H1 (cell line): ENCODE data around the gene CELF2. TPM values are rescaled to one million over a fixed set of nuclear protein-coding genes. Genes with fewer than 3 reads are reported as not detected.
A peak's percentile ranks its signal among the peaks of the same experiment; 100 is the strongest.

Experiments used
- CTCF ChIA-PET: fragments of 300-600 bp; sonication (Branson Sonifier 250); formaldehyde crosslinking; loops from one replicate; lab custom pipeline; 2021; ENCODE audit not compliant: partially characterized antibody; lab: Charles Lee
- POLR2A ChIA-PET: fragments of 300-600 bp; sonication (Branson Sonifier 250); formaldehyde crosslinking; loops from one replicate; lab custom pipeline; 2021; ENCODE audit warnings: inconsistent platforms; ENCODE audit not compliant: partially characterized antibody; lab: Charles Lee
- DNase-seq, 2 experiments: peaks; one replicate each; pipeline versions ENCODE4 v3.0.0 to v3.0.0-alpha.2; 2010 to 2022; ENCODE audit warnings: low spot score in 2 of 2, low read depth in 1 of 2, mixed read lengths in 1 of 2
- FAIRE-seq: peaks from 2 replicates; lab custom pipeline; 2011; peaks lifted over from hg19 to GRCh38; lab: Jason Lieb, UNC
- H2AFZ ChIP-seq: 2 replicates; pipeline ENCODE4 v1.8.1; 2012; ENCODE audit warnings: low read length, inconsistent platforms
- H2AK5ac ChIP-seq: 2 replicates; pipeline ENCODE4 v1.6.1; 2013; ENCODE audit warnings: low read depth, low read length
- H2BK120ac ChIP-seq: replicated peaks from 2 replicates; pipeline ENCODE3; 2013; ENCODE audit warnings: low read depth, low read length, inconsistent platforms
- H2BK12ac ChIP-seq: 2 replicates; pipeline ENCODE4 v1.6.1; 2013; ENCODE audit warnings: low read depth, low read length
- H2BK15ac ChIP-seq: 2 replicates; pipeline ENCODE4 v1.6.1; 2013; ENCODE audit warnings: low read length
- H2BK20ac ChIP-seq: 2 replicates; pipeline ENCODE4 v1.6.1; 2013; ENCODE audit warnings: low read length
- H2BK5ac ChIP-seq: 2 replicates; pipeline ENCODE4 v1.6.1; 2013; ENCODE audit warnings: low read depth, low read length
- H3K14ac ChIP-seq: 2 replicates; pipeline ENCODE4 v1.6.1; 2013; ENCODE audit warnings: inconsistent platforms; ENCODE audit not compliant: insufficient read length
- H3K18ac ChIP-seq: 2 replicates; pipeline ENCODE4 v1.6.1; 2013; ENCODE audit warnings: low read length; ENCODE audit errors: extremely low read depth
- H3K23ac ChIP-seq: 2 replicates; pipeline ENCODE4 v1.6.1; 2013; ENCODE audit warnings: inconsistent platforms; ENCODE audit not compliant: insufficient read length
- H3K23me2 ChIP-seq: 2 replicates; pipeline ENCODE4 v1.6.1; 2013; ENCODE audit warnings: low read depth, low read length
- H3K27ac ChIP-seq: 2 replicates; pipeline ENCODE4 v1.6.1; 2011; ENCODE audit warnings: low read depth, low read length, inconsistent platforms
- H3K27me3 ChIP-seq, 4 experiments: replicated peaks in 1 of 4; 1 replicate in 1 of 4; 2 replicates in 3 of 4; pipeline versions ENCODE4 v1.6.1 to v1.8.1; 2011 to 2013; ENCODE audit warnings: low read length in 3 of 4, mild to moderate bottlenecking in 3 of 4, inconsistent platforms in 2 of 4, mixed read lengths in 2 of 4, moderate library complexity in 1 of 4; ENCODE audit not compliant: control insufficient read depth in 3 of 4, insufficient read depth in 3 of 4; ENCODE audit errors: extremely low read depth in 1 of 4
- H3K36me3 ChIP-seq, 4 experiments: 2 replicates each; pipeline versions ENCODE4 v1.6.1 to v1.8.1; 2011 to 2013; ENCODE audit warnings: mild to moderate bottlenecking in 4 of 4, low read length in 3 of 4, moderate library complexity in 2 of 4, control low read depth in 1 of 4, inconsistent platforms in 1 of 4; ENCODE audit not compliant: insufficient read depth in 4 of 4, control insufficient read depth in 2 of 4
- H3K4ac ChIP-seq: replicated peaks from 2 replicates; pipeline ENCODE3; 2013; ENCODE audit warnings: low read length, low read depth, mixed read lengths, inconsistent platforms; ENCODE audit not compliant: insufficient read length
- H3K4me1 ChIP-seq, 4 experiments: replicated peaks in 1 of 4; 1 replicate in 1 of 4; 2 replicates in 3 of 4; pipeline versions ENCODE4 v1.6.1 to v1.8.1; 2011 to 2013; ENCODE audit warnings: low read length in 3 of 4, inconsistent platforms in 2 of 4, mixed read lengths in 1 of 4; ENCODE audit not compliant: insufficient read depth in 4 of 4, control insufficient read depth in 3 of 4
- H3K4me2 ChIP-seq, 2 experiments: 2 replicates each; pipeline versions ENCODE4 v1.6.1 to v1.8.1; 2011 to 2013; ENCODE audit warnings: low read depth in 2 of 2, low read length in 2 of 2, control low read depth in 1 of 2, inconsistent platforms in 1 of 2, mild to moderate bottlenecking in 1 of 2; ENCODE audit not compliant: insufficient read depth in 1 of 2
- H3K4me3 ChIP-seq, 4 experiments: fragments of 200-600, 300-600 bp in 1 of 4; sonication (generic), shearing (Covaris generic), sonication (Bioruptor Twin) in 1 of 4; 2 replicates each; pipeline versions ENCODE4 v1.5.1 to v1.8.1; 2011 to 2016; ENCODE audit warnings: low read length in 4 of 4, low read depth in 3 of 4, control low read depth in 2 of 4, inconsistent platforms in 2 of 4, mild to moderate bottlenecking in 2 of 4, mixed read lengths in 1 of 4, moderate library complexity in 1 of 4; ENCODE audit not compliant: insufficient read depth in 2 of 4; ENCODE audit errors: extremely low read depth in 1 of 4
- H3K56ac ChIP-seq: replicated peaks from 2 replicates; pipeline ENCODE3; 2013; ENCODE audit warnings: low read depth, mild to moderate bottlenecking, mixed read lengths, low read length, inconsistent platforms; ENCODE audit not compliant: insufficient read length
- H3K79me1 ChIP-seq: 2 replicates; pipeline ENCODE4 v1.6.1; 2013; ENCODE audit warnings: low read depth, low read length, control low read depth
- H3K79me2 ChIP-seq, 2 experiments: 2 replicates each; pipeline versions ENCODE4 v1.6.1 to v1.8.1; 2012 to 2013; ENCODE audit warnings: low read length in 2 of 2, mild to moderate bottlenecking in 2 of 2, inconsistent platforms in 1 of 2; ENCODE audit not compliant: insufficient read depth in 2 of 2, control insufficient read depth in 1 of 2
- H3K9ac ChIP-seq, 4 experiments: replicated peaks in 1 of 4; 1 replicate in 1 of 4; 2 replicates in 3 of 4; pipeline versions ENCODE4 v1.6.1 to v1.8.1; 2011 to 2013; ENCODE audit warnings: low read depth in 3 of 4, low read length in 3 of 4, control low read depth in 2 of 4, mild to moderate bottlenecking in 2 of 4, moderate library complexity in 2 of 4, inconsistent platforms in 1 of 4; ENCODE audit errors: extremely low read depth in 1 of 4
- H3K9me3 ChIP-seq, 2 experiments: 2 replicates each; pipeline versions ENCODE4 v1.6.1 to v1.8.1; 2012 to 2013; ENCODE audit warnings: mild to moderate bottlenecking in 2 of 2, moderate library complexity in 2 of 2, control low read depth in 1 of 2, inconsistent platforms in 1 of 2, low read depth in 1 of 2, low read length in 1 of 2, mixed read lengths in 1 of 2; ENCODE audit not compliant: insufficient read depth in 2 of 2
- H4K20me1 ChIP-seq, 2 experiments: replicated peaks in 1 of 2; 2 replicates each; pipeline versions ENCODE3 to v1.8.1; 2011 to 2013; ENCODE audit warnings: inconsistent platforms in 2 of 2, low read length in 2 of 2, mild to moderate bottlenecking in 1 of 2; ENCODE audit not compliant: insufficient read depth in 2 of 2, control insufficient read depth in 1 of 2
- H4K5ac ChIP-seq: 2 replicates; pipeline ENCODE4 v1.6.1; 2013; ENCODE audit warnings: low read length, low read depth, mixed read lengths, inconsistent platforms; ENCODE audit not compliant: insufficient read length
- H4K8ac ChIP-seq: 2 replicates; pipeline ENCODE4 v1.8.0; 2013; ENCODE audit warnings: mild to moderate bottlenecking, moderate library complexity, low read length, inconsistent platforms; ENCODE audit not compliant: insufficient read depth; ENCODE audit errors: extremely low read depth
- H4K91ac ChIP-seq: replicated peaks from 2 replicates; pipeline ENCODE3; 2013; ENCODE audit warnings: low read length, mixed read lengths, inconsistent platforms; ENCODE audit not compliant: insufficient read length
- CTCF ChIP-seq, 3 experiments: IDR thresholded peaks; 1 replicate in 2 of 3; 2 replicates in 1 of 3; pipeline versions ENCODE4 v1.5.1 to v1.6.1; 2011; ENCODE audit warnings: low read length in 3 of 3, mild to moderate bottlenecking in 3 of 3, inconsistent platforms in 2 of 3, low read depth in 1 of 3, moderate library complexity in 1 of 3; ENCODE audit not compliant: insufficient read depth in 1 of 3; ENCODE audit errors: control extremely low read depth in 1 of 3
- FOSL1 ChIP-seq: IDR thresholded peaks from 2 replicates; pipeline ENCODE4 v1.6.1; 2011; ENCODE audit warnings: mild to moderate bottlenecking, low read depth, low read length, moderate library complexity; ENCODE audit not compliant: insufficient read depth
- HDAC2 ChIP-seq, 2 experiments: fragments of 300-600 bp in 1 of 2; sonication (generic) in 1 of 2; IDR thresholded peaks; 2 replicates each; pipeline ENCODE4 v1.6.1; 2011 to 2012; ENCODE audit warnings: low read depth in 2 of 2, low read length in 2 of 2, mild to moderate bottlenecking in 2 of 2, moderate library complexity in 2 of 2, borderline replicate concordance in 1 of 2, inconsistent platforms in 1 of 2
- KDM1A ChIP-seq: fragments of 200-600, 300-600 bp; sonication (generic); IDR thresholded peaks from 2 replicates; pipeline ENCODE4 v1.7.1; 2016; ENCODE audit warnings: mild to moderate bottlenecking, low read length, borderline replicate concordance
- KDM5A ChIP-seq: fragments of 200-600 bp; IDR thresholded peaks from 2 replicates; pipeline ENCODE4 v1.7.1; 2012; ENCODE audit warnings: mild to moderate bottlenecking, low read length, inconsistent platforms, mixed read lengths
- SIX5 ChIP-seq: IDR thresholded peaks from 2 replicates; pipeline ENCODE4 v1.6.1; 2011; ENCODE audit warnings: mild to moderate bottlenecking, low read depth, low read length
- SP2 ChIP-seq: IDR thresholded peaks from 2 replicates; pipeline ENCODE4 v1.6.1; 2012; ENCODE audit warnings: mild to moderate bottlenecking, low read length, inconsistent platforms
- SRF ChIP-seq: IDR thresholded peaks from 2 replicates; pipeline ENCODE4 v1.6.1; 2011; ENCODE audit warnings: mild to moderate bottlenecking, low read depth, low read length, moderate library complexity
- WGBS, 2 experiments: shearing (Covaris generic) in 1 of 2; methylation state at CpG; one replicate each; pipeline versions ENCODE4 v1.1.6 to v1.1.7; 2013 to 2015; ENCODE audit warnings: low lambda C conversion rate in 2 of 2, mixed read lengths in 2 of 2, inconsistent platforms in 1 of 2, low coverage in 1 of 2, missing lambda C conversion rate in 1 of 2; ENCODE audit not compliant: insufficient replicate concordance in 2 of 2, insufficient coverage in 1 of 2, insufficient read length in 1 of 2; ENCODE audit errors: extremely low coverage in 1 of 2, missing lambda C conversion rate in 1 of 2; 5-methylcytosine and 5-hydroxymethylcytosine counted together
- polyA plus RNA-seq, 7 experiments: library from polyadenylated mRNA; depleted of rRNA in 3 of 7; stranded (reverse) in 5 of 7; unstranded in 2 of 7; fragments of >200 nt in 5 of 7; fragments of 200-250 nt in 2 of 7; gene quantifications; 1 replicate in 5 of 7; 2 replicates in 1 of 7; 4 replicates in 1 of 7; pipeline versions ENCODE4 v1.2.1 to v1.2.3, GENCODE V29; 2011 to 2013; ENCODE audit warnings: missing spikeins in 2 of 7, mixed read lengths in 2 of 7
- total RNA-seq: library from RNA; stranded (reverse); fragmentation: NEBNext Ultra II Directional; extraction: Animal tissue kit (Norgen Biotek cat#: 25700); gene quantifications from 2 replicates; pipeline ENCODE4 v1.2.1, GENCODE V29; 2021

Gene CELF2
- total and polyA plus RNA-seq, 2 of the 8 experiments (the other 6 are each of a cell fraction or from before 2014, with no cell fraction given), result 18.3 to 22.7 TPM

- H3K27ac ChIP-seq, result no peak overlapping the region
- no peaks in the 10 kb centered on the region for H3K9me3 ChIP-seq
- H2BK5ac ChIP-seq, result no peak overlapping the region
- H3K9ac ChIP-seq, result no peak overlapping the region
- H3K79me2 ChIP-seq, result no peaks in the 10 kb centered on the region
- no peak for FAIRE-seq
- no peak overlapping the region for H2AFZ ChIP-seq
- TF ChIP-seq SRF (no peak), KDM1A (no peak), SP2 (no peak), CTCF (IDR thresholded peaks at IDR 0.05; ENCODE audit: control extremely low read depth in 1 of 3, insufficient read depth in 1 of 3, low read depth in 1 of 3, low read length in 3 of 3) (no peak), KDM5A (no peak), FOSL1 (no peak), SIX5 (no peak), HDAC2 (IDR thresholded peaks at IDR 0.05; ENCODE audit: borderline replicate concordance in 1 of 2, low read depth in 2 of 2, low read length in 2 of 2) (no peak)
- 0 out of 2 replicates have a peak, but pooled peaks cover 3% of the 10 kb centered on the region for H3K79me1 ChIP-seq
- no peak overlapping the region for H3K4me3 ChIP-seq
- H2BK12ac ChIP-seq, result no peak overlapping the region
- WGBS, 2 experiments, result 91% methylated on average over 13 of the region's 13 CpGs; no CpG with 5 or more reads in 1 of the 2 experiments
- no peaks in the 10 kb centered on the region for H4K20me1 ChIP-seq
- H3K23me2 ChIP-seq, result no peaks in the 10 kb centered on the region; the same call in 1 of the 2 replicates
- H4K5ac ChIP-seq, result no peak overlapping the region
- POLR2A ChIA-PET, result no interaction called here
- H3K18ac ChIP-seq, result no peak overlapping the region
- H2BK20ac ChIP-seq, result no peak overlapping the region
- H3K36me3 ChIP-seq, result no peaks in the 10 kb centered on the region; a peak in 2 of 8 replicates
- H3K4me2 ChIP-seq, result no peak overlapping the region
- peaks cover 9 to 20% (median 19%) of the 10 kb centered on the region in 4 experiments for H3K4me1 ChIP-seq
- no peak overlapping the region for H3K4ac ChIP-seq
- no peak overlapping the region for H3K14ac ChIP-seq
- no peak overlapping the region for H3K56ac ChIP-seq
- H3K23ac ChIP-seq, result no peak overlapping the region
- H4K8ac ChIP-seq, result no peak overlapping the region
- no peak overlapping the region for H2BK120ac ChIP-seq
- H3K27me3 ChIP-seq, result no peaks in the 10 kb centered on the region
- CTCF ChIA-PET, result no interaction called here
- no peak for DNase-seq
- H4K91ac ChIP-seq, result no peak overlapping the region
- H2AK5ac ChIP-seq, result no peak overlapping the region
- 0 out of 2 replicates have a peak overlapping the region, but pooled peaks have one; percentile 21 for H2BK15ac ChIP-seq
Measured at GRCh38 chr10:11208908-11209829, 191.5 kb downstream of the CELF2 start.
